Activated T-helper 2 cell treated with anti-CD3 and anti-CD28 coated beads, Interferon-gamma antibody, Interleukin-2, Interleukin-4, amounts not matched to agents 10 μg/mL and 5 μg/mL and 100 μg/mL, durations not matched to agents 14 hours and 24 hours and 36 hours (primary cell): Measurements from ENCODE around the gene KDR. TPM values are rescaled to one million over a fixed set of nuclear protein-coding genes. Genes with fewer than 3 reads are reported as not detected.

ENCODE experiments used
- DNase-seq: peaks from one replicate; pipeline ENCODE4 v3.0.0; 2021; ENCODE audit warnings: low spot score
- H3K27ac Mint-ChIP-seq: one replicate; pipeline ENCODE4 v1.8.0; 2021; ENCODE audit warnings: mixed read lengths
- H3K27me3 Mint-ChIP-seq: one replicate; pipeline ENCODE4 v1.8.0; 2021; ENCODE audit warnings: low read depth, mixed read lengths
- H3K36me3 Mint-ChIP-seq: one replicate; pipeline ENCODE4 v1.8.0; 2021; ENCODE audit warnings: low read depth, mixed read lengths
- H3K4me1 Mint-ChIP-seq: one replicate; pipeline ENCODE4 v1.8.0; 2021; ENCODE audit warnings: low read depth, mixed read lengths
- H3K4me3 Mint-ChIP-seq: one replicate; pipeline ENCODE4 v1.8.0; 2021; ENCODE audit warnings: low read depth, mild to moderate bottlenecking, moderate library complexity, mixed read lengths
- H3K9me3 Mint-ChIP-seq: one replicate; pipeline ENCODE4 v1.8.0; 2021; ENCODE audit warnings: mixed read lengths
- intact Hi-C: fragments of 100-400 bp; cut with micrococcal nuclease; formaldehyde crosslinking; loops from one replicate; pipeline ENCODE4 v1.15.1; 2023
- total RNA-seq: library from RNA; stranded (reverse); gene quantifications from 2 replicates; pipeline ENCODE4 v1.2.3, GENCODE V29; 2022

Gene KDR
- total RNA-seq, 1 donor from 2014 or later = not detected

DNA sequence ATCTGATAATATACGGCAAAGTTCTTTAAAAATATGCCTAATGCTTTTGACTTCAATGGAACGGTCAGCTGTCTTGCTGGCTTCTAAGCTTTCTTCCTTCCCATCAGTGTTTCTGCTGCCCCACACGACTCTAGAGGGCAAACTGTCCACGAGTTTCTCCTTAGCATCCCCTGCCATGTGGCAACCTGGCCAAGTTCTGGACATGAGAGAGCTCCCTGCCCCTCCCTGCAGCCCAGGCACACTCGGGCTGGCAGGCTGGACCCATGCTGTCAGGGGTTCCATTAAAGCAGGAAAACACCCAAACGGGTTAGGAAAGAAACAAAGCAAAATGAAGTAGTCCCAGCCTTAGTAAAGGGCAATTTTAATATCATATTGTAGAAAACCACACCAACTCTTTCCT lies 38.8 kb downstream of the KDR start:
- no peak for DNase-seq

GRCh38 chr4:55083735-55084134 lies 41.7 kb downstream of the KDR start:
- H3K9me3 Mint-ChIP-seq = no peaks in the 10 kb centered on the region
- H3K27me3 Mint-ChIP-seq = peaks cover 2% of the 10 kb centered on the region
- no peak for DNase-seq
- H3K27ac Mint-ChIP-seq = no peak overlapping the region
- intact Hi-C loops = no loop called here
- H3K4me3 Mint-ChIP-seq = no peak overlapping the region
- no peaks in the 10 kb centered on the region for H3K36me3 Mint-ChIP-seq
- no peaks in the 10 kb centered on the region for H3K4me1 Mint-ChIP-seq

More for the DNA sequence above, 38.8 kb downstream of the KDR start:
- Mint-ChIP-seq H3K27me3 (peaks cover 2% of the 10 kb centered on the region), H3K4me3 (no peak overlapping the region), H3K4me1 (no peaks in the 10 kb centered on the region), H3K9me3 (no peaks in the 10 kb centered on the region), H3K36me3 (no peaks in the 10 kb centered on the region), H3K27ac (no peak overlapping the region)
- intact Hi-C loops = no loop called here

DNA sequence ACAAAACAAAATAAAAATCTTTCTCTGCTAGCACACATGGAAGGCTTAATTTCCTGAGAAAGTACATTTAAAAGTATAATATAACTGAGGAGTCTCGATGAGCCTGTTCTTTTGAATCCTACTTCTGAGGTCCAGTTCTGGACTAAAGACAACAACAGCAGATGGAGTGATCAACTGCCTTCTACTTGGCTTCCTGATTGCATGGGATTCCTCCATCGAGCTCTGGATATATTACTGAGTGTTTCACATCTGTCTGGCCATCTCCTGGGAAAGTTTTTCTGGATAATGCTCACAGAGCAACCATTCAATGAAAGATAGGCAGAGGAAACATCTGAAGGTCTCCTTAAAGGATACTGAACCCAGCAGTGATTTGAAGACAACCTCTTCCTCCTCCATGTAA lies 42.6 kb downstream of the KDR start:
- no peak overlapping the region for H3K27ac Mint-ChIP-seq
- no peaks in the 10 kb centered on the region for H3K36me3 Mint-ChIP-seq
- no peak overlapping the region for H3K4me3 Mint-ChIP-seq
- H3K4me1 Mint-ChIP-seq = no peaks in the 10 kb centered on the region
- no peaks in the 10 kb centered on the region for H3K9me3 Mint-ChIP-seq
- H3K27me3 Mint-ChIP-seq = peaks cover 2% of the 10 kb centered on the region
- DNase-seq = no peak
- intact Hi-C loops = no loop called here

GRCh38 chr4:55080174-55080865 lies 45.1 kb downstream of the KDR start:
- Mint-ChIP-seq H3K4me1 (peaks cover 6% of the 10 kb centered on the region), H3K4me3 (no peak overlapping the region), H3K9me3 (no peaks in the 10 kb centered on the region), H3K27ac (no peak overlapping the region), H3K27me3 (peaks cover 2% of the 10 kb centered on the region), H3K36me3 (no peaks in the 10 kb centered on the region)
- DNase-seq = no peak
- intact Hi-C loops = no loop called here

DNA sequence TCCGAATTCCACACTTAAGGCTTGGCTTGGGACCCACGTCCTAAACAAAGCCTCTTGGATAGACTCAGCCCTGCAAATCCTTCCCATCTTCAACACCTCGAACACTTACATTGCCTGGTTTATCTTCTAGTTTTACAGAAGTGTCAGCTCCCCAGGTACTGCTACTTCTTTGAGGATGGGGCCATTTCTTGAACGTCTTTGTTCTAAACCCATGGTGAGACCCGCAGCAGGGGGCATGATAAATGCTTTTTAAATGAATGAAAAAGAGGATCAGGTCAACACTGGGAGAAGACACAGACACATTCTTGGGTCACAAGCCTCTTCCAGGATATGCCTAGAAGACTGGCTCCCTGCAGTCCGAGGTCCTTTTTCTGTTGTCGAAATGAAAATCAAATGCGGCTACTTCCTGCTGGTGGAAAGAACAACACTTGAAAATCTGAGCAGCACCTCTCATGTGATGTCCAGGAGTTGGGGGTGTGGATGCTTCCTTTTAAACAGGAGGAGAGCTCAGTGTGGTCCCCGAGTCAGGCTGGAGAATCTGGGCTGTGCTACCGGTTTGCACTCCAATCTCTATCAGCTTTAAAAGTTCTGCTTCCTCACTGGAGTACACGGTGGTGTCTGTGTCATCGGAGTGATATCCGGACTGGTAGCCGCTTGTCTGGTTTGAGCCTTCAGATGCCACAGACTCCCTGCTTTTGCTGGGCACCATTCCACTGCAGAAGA lies 45.8 kb downstream of the KDR start:
- DNase-seq = no peak
- Mint-ChIP-seq H3K27ac (no peak overlapping the region), H3K36me3 (no peaks in the 10 kb centered on the region), H3K27me3 (peaks cover 2% of the 10 kb centered on the region), H3K9me3 (no peaks in the 10 kb centered on the region), H3K4me1 (peaks cover 6% of the 10 kb centered on the region), H3K4me3 (no peak overlapping the region)
- intact Hi-C loops = loop anchor here (5.0 kb wide), 1 partner anchor 238 kb away; no protein-coding TSS in a partner anchor

GRCh38 chr4:55078987-55079386 lies 46.4 kb downstream of the KDR start:
- Mint-ChIP-seq H3K36me3 (no peaks in the 10 kb centered on the region), H3K4me3 (no peak overlapping the region), H3K4me1 (peaks cover 6% of the 10 kb centered on the region), H3K27ac (no peak overlapping the region), H3K9me3 (no peaks in the 10 kb centered on the region), H3K27me3 (peaks cover 2% of the 10 kb centered on the region)
- no peak for DNase-seq
- intact Hi-C loops = loop anchor here (5.0 kb wide), 1 partner anchor 238 kb away; no protein-coding TSS in a partner anchor

DNA sequence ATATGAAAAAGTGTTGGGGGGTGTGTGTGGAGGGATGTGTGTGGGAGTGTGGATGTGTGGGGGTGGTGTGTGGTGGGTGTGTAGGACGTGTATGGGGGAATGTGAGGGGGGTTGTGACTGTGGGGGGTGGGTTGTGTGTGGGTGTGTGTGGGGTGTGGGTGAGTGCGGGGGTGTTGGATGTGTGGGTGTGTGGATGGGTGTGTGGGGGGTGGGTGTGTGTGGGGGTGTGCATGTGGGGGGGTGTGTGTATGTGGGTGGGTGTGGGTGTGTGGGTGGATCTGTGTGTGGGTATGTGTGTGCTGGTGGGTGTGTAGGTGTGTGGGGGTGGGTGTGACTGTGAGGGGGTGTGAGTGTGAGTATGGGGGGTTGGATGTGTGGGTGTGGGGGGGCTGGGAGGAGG lies 47.8 kb downstream of the KDR start:
- intact Hi-C loops = loop anchor here (5.0 kb wide), 1 partner anchor 240 kb away; no protein-coding TSS in a partner anchor
- no peak for DNase-seq
- H3K27ac Mint-ChIP-seq = no peak overlapping the region
- H3K4me3 Mint-ChIP-seq = no peak overlapping the region
- H3K9me3 Mint-ChIP-seq = no peaks in the 10 kb centered on the region
- H3K27me3 Mint-ChIP-seq = peaks cover 2% of the 10 kb centered on the region
- H3K4me1 Mint-ChIP-seq = peaks cover 6% of the 10 kb centered on the region
- H3K36me3 Mint-ChIP-seq = no peaks in the 10 kb centered on the region

DNA sequence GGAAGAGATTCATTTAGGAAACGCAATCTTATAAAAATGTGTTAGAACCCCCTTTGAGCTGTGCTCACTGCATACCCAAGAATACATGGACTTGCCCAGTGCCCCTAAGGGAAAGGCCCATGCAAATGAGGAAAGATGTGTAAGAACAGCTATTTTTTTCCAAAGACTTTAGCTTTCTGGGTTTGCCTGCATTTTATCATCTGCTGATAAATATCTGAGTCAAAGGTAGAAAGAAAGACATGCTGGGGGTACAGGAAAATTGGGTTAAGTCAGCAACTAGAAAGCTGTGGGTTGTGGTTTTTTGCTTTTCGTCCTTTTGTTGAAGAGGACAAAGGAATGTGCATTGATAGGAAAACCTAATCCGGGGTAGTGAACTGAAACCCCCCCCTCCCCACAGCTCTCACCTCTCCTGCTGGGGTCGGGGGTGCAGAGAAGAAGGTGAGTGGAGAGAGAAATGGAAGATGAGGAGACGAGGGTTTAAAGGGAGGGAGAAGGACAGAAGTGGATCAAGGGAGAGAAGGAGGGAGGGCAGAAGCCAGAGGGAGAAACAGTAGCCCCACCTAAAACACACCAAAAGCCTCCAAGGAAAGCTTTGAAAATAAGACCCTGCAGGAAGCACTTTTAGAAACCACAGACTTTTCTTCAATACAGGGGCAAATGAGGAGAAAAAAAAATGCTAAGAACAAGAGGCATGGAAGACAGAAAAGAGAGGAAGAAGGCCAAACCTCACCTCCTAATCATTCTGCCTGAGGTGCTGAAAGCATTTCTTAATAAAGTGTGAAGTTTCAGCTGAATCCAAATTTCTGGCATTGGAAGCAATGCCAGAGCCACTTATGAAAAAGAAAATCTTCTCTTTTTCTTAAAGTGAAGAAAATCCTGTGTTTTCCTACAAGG lies 49.3 kb downstream of the KDR start:
- H3K4me3 Mint-ChIP-seq = no peak overlapping the region
- DNase-seq = no peak
- H3K4me1 Mint-ChIP-seq = peaks cover 6% of the 10 kb centered on the region
- no peaks in the 10 kb centered on the region for H3K27me3 Mint-ChIP-seq
- intact Hi-C loops = loop anchor here (5.0 kb wide), 1 partner anchor 241 kb away; no protein-coding TSS in a partner anchor
- H3K36me3 Mint-ChIP-seq = no peaks in the 10 kb centered on the region
- H3K9me3 Mint-ChIP-seq = no peaks in the 10 kb centered on the region
- no peak overlapping the region for H3K27ac Mint-ChIP-seq

DNA sequence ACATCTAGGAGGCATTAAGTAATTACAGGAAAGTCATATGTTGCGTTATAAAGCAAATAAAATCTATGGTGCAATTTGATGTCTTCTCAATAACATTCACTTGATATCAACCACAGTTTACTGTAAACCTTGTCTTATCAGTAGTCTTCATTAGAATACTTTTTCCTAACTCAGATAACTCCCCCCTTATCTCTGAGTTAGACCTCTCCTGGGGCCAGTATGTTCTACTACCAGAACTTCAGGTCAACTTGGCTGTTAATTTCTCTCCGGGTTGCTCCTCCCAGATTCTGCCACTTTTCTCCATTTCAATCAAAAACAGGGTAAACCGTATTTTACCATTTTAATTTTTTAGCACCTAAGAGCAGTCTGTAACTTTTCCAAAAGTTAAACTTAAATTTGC lies 50.0 kb downstream of the KDR start:
- H3K27ac Mint-ChIP-seq = no peak overlapping the region
- DNase-seq = no peak
- H3K4me3 Mint-ChIP-seq = no peak overlapping the region
- intact Hi-C loops = loop anchor here (5.0 kb wide), 1 partner anchor 242 kb away; no protein-coding TSS in a partner anchor
- H3K36me3 Mint-ChIP-seq = no peaks in the 10 kb centered on the region
- H3K9me3 Mint-ChIP-seq = no peaks in the 10 kb centered on the region
- peaks cover 6% of the 10 kb centered on the region for H3K4me1 Mint-ChIP-seq
- no peaks in the 10 kb centered on the region for H3K27me3 Mint-ChIP-seq

- Mint-ChIP-seq H3K27ac (no peak overlapping the region), H3K9me3 (no peaks in the 10 kb centered on the region), H3K36me3 (no peaks in the 10 kb centered on the region), H3K4me3 (no peak overlapping the region), H3K27me3 (no peaks in the 10 kb centered on the region), H3K4me1 (peaks cover 6% of the 10 kb centered on the region)
- no peak for DNase-seq
- intact Hi-C loops = no loop called here
These were observed 51.0 kb downstream of the KDR start for GRCh38 chr4:55074386-55074785.

DNA sequence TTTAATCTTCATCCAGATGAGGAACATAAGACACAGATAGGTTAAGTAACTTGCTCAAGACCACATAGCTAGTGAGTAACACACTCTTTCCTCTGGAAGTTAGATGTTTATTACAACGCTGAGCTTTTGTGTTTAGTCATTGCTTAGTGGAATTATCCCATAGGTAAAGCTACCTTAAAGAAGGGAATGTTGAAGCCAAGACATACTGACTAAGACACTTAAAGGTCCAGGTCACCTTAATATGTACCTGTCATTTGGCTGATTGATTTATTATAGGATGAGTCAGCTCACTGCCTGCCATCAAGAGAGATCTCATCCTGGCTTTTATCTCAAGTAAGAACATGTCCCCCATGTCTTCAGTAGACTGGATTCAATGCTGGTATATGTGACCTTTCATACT lies 53.4 kb downstream of the KDR start:
- H3K27ac Mint-ChIP-seq = no peak overlapping the region
- H3K36me3 Mint-ChIP-seq = no peaks in the 10 kb centered on the region
- intact Hi-C loops = no loop called here
- H3K4me1 Mint-ChIP-seq = peaks cover 6% of the 10 kb centered on the region
- no peak overlapping the region for H3K4me3 Mint-ChIP-seq
- DNase-seq = no peak
- no peaks in the 10 kb centered on the region for H3K27me3 Mint-ChIP-seq
- no peaks in the 10 kb centered on the region for H3K9me3 Mint-ChIP-seq

- no peaks in the 10 kb centered on the region for H3K4me1 Mint-ChIP-seq
- no peak for DNase-seq
- no peaks in the 10 kb centered on the region for H3K27me3 Mint-ChIP-seq
- no peak overlapping the region for H3K4me3 Mint-ChIP-seq
- H3K9me3 Mint-ChIP-seq = no peaks in the 10 kb centered on the region
- H3K36me3 Mint-ChIP-seq = no peaks in the 10 kb centered on the region
- intact Hi-C loops = no loop called here
- no peak overlapping the region for H3K27ac Mint-ChIP-seq
These were observed 56.1 kb downstream of the KDR start for GRCh38 chr4:55069248-55069647.
